Neural progenitor cell (in vitro differentiated cells): Measurements from ENCODE around the gene SYNDIG1L. TPM values are rescaled to one million over a fixed set of nuclear protein-coding genes. Genes with fewer than 3 reads are reported as not detected.

Experiments used
- DNase-seq: peaks from one replicate; pipeline ENCODE4 v3.0.0-alpha.2; 2016; ENCODE audit warnings: low spot score
- H2AFZ ChIP-seq: fragments of 200-600 bp; sonication (generic); replicated peaks from 2 replicates; pipeline ENCODE4 v1.6.1; 2016; ENCODE audit warnings: antibody characterized with exemption
- H3F3A ChIP-seq: fragments of 200-600 bp; sonication (generic); 2 replicates; pipeline ENCODE4 v1.6.1; 2016; ENCODE audit warnings: antibody characterized with exemption, low read depth
- H3K27ac ChIP-seq: fragments of 200-600 bp; sonication (generic); 2 replicates; pipeline ENCODE4 v1.5.1; 2016; ENCODE audit warnings: mild to moderate bottlenecking
- H3K27me3 ChIP-seq: fragments of 200-600 bp; sonication (generic); 2 replicates; pipeline ENCODE4 v1.6.1; 2016; ENCODE audit warnings: mild to moderate bottlenecking, moderate library complexity
- H3K36me3 ChIP-seq: fragments of 200-600 bp; sonication (generic); 2 replicates; pipeline ENCODE4 v1.5.1; 2016
- H3K4me1 ChIP-seq: fragments of 200-600 bp; sonication (generic); 2 replicates; pipeline ENCODE4 v1.6.1; 2016; ENCODE audit warnings: mixed run types
- H3K4me2 ChIP-seq: fragments of 200-600 bp; sonication (generic); 2 replicates; pipeline ENCODE4 v1.6.1; 2016
- H3K4me3 ChIP-seq: fragments of 200-600 bp; sonication (generic); 2 replicates; pipeline ENCODE4 v1.5.1; 2016
- H3K79me2 ChIP-seq: fragments of 200-600 bp; sonication (generic); 2 replicates; pipeline ENCODE4 v1.6.1; 2016; ENCODE audit warnings: low read depth
- H3K9ac ChIP-seq: fragments of 200-600 bp; sonication (generic); 2 replicates; pipeline ENCODE4 v1.6.1; 2016
- H3K9me3 ChIP-seq: fragments of 200-600 bp; sonication (generic); 2 replicates; pipeline ENCODE4 v1.5.1; 2016; ENCODE audit warnings: low read depth
- H4K20me1 ChIP-seq: fragments of 200-600 bp; sonication (generic); 2 replicates; pipeline ENCODE4 v1.6.1; 2016; ENCODE audit warnings: low read depth
- H3K27ac Mint-ChIP-seq: 3 replicates; pipeline ENCODE4 v1.8.0; 2021; ENCODE audit warnings: mixed read lengths
- H3K27me3 Mint-ChIP-seq: 2 replicates; pipeline ENCODE4 v1.8.0; 2022; ENCODE audit warnings: low read depth, mild to moderate bottlenecking, inconsistent platforms, moderate library complexity, mixed read lengths; ENCODE audit not compliant: insufficient read depth
- H3K36me3 Mint-ChIP-seq: 3 replicates; pipeline ENCODE4 v1.8.0; 2021; ENCODE audit warnings: mixed read lengths
- H3K4me1 Mint-ChIP-seq: 3 replicates; pipeline ENCODE4 v1.8.0; 2021; ENCODE audit warnings: mixed read lengths
- H3K4me3 Mint-ChIP-seq: 3 replicates; pipeline ENCODE4 v1.8.0; 2021; ENCODE audit warnings: mild to moderate bottlenecking, moderate library complexity, mixed read lengths
- H3K9me3 Mint-ChIP-seq: 3 replicates; pipeline ENCODE4 v1.8.0; 2020; ENCODE audit warnings: mixed read lengths
- EZH2 ChIP-seq: fragments of 200-600 bp; sonication (generic); IDR thresholded peaks from 2 replicates; pipeline ENCODE4 v1.6.1; 2017; ENCODE audit warnings: antibody characterized with exemption, mild to moderate bottlenecking, moderate library complexity
- EZH2phosphoT487 ChIP-seq: fragments of 200-600 bp; sonication (generic); IDR thresholded peaks from 2 replicates; pipeline ENCODE4 v1.6.1; 2017; ENCODE audit warnings: antibody characterized with exemption
- total RNA-seq: library from RNA; depleted of rRNA; stranded (reverse); fragments of >200 nt; gene quantifications from 2 replicates; pipeline ENCODE4 v1.2.3, GENCODE V29; 2015; ENCODE audit warnings: low replicate concordance
- TF ChIP-seq, protein P1 (sequence below): fragments of 200-600 bp; sonication (generic); IDR thresholded peaks from 2 replicates; pipeline ENCODE4 v1.5.1; 2017; ENCODE audit warnings: antibody characterized with exemption, mild to moderate bottlenecking

Gene SYNDIG1L
- total RNA-seq, 1 donor from 2014 or later: not detected

DNA sequence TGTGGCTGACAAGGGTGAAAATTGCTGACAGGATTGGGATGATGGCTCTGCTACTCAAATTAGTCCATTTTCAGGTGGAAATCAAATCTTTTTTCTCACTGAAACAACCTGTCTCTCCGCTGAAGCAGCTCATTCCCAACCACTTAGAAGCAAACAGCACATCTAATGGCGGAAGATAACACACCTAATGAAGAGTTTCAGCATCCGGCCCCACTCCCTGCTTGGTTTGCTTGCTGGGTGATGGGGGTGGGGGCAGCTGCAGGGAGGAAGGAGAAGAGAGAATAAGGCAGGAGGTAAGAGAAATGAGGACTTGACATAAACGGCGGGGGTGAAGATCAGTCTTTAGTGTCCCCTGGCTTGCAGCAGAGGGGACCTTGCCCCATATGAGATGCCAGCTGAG lies 4.0 kb downstream of the SYNDIG1L start:
- no peak for TF ChIP-seq EZH2
- TF ChIP-seq, protein P1, sequence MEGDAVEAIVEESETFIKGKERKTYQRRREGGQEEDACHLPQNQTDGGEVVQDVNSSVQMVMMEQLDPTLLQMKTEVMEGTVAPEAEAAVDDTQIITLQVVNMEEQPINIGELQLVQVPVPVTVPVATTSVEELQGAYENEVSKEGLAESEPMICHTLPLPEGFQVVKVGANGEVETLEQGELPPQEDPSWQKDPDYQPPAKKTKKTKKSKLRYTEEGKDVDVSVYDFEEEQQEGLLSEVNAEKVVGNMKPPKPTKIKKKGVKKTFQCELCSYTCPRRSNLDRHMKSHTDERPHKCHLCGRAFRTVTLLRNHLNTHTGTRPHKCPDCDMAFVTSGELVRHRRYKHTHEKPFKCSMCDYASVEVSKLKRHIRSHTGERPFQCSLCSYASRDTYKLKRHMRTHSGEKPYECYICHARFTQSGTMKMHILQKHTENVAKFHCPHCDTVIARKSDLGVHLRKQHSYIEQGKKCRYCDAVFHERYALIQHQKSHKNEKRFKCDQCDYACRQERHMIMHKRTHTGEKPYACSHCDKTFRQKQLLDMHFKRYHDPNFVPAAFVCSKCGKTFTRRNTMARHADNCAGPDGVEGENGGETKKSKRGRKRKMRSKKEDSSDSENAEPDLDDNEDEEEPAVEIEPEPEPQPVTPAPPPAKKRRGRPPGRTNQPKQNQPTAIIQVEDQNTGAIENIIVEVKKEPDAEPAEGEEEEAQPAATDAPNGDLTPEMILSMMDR: no peak
- Mint-ChIP-seq H3K9me3 (no peaks in the 10 kb centered on the region), H3K27ac (no peak overlapping the region)

GRCh38 chr14:74419086-74419485 lies 6.9 kb downstream of the SYNDIG1L start:
- Histone ChIP-seq H3K4me1 (peaks cover 48% of the 10 kb centered on the region), H3K4me3 (no peak overlapping the region), H3K79me2 (no peaks in the 10 kb centered on the region), H3K27ac (no peak overlapping the region), H2AFZ (no peak overlapping the region), H3K4me2 (peak overlapping the region; percentile 77), H3K9me3 (no peaks in the 10 kb centered on the region), H3K36me3 (no peaks in the 10 kb centered on the region), H3K27me3 (peaks cover 2% of the 10 kb centered on the region), H3F3A (peaks cover 44% of the 10 kb centered on the region), H3K9ac (no peak overlapping the region), H4K20me1 (no peaks in the 10 kb centered on the region)
- DNase-seq: no peak
- H3K27ac Mint-ChIP-seq: no peak overlapping the region
- TF ChIP-seq EZH2phosphoT487 (no peak), EZH2 (no peak)
- TF ChIP-seq, protein P1: no peak
- H3K4me3 Mint-ChIP-seq: no peak overlapping the region
- H3K36me3 Mint-ChIP-seq: no peaks in the 10 kb centered on the region
- peaks cover 9% of the 10 kb centered on the region for H3K27me3 Mint-ChIP-seq
- H3K4me1 Mint-ChIP-seq: peaks cover 13% of the 10 kb centered on the region
- H3K9me3 Mint-ChIP-seq: no peaks in the 10 kb centered on the region

More for the DNA sequence above, 4.0 kb downstream of the SYNDIG1L start:
- no peaks in the 10 kb centered on the region for H3K79me2 ChIP-seq
- peaks cover 3% of the 10 kb centered on the region for H3K4me1 Mint-ChIP-seq
- H3K9me3 ChIP-seq: no peaks in the 10 kb centered on the region
- no peak overlapping the region for H3K4me3 Mint-ChIP-seq
- peaks cover 40% of the 10 kb centered on the region for H3F3A ChIP-seq
- no peaks in the 10 kb centered on the region for H3K36me3 ChIP-seq
- peaks cover 21% of the 10 kb centered on the region for H3K27me3 Mint-ChIP-seq
- H4K20me1 ChIP-seq: peaks cover 13% of the 10 kb centered on the region
- no peak for DNase-seq
- H3K4me1 ChIP-seq: peaks cover 28% of the 10 kb centered on the region
- H3K36me3 Mint-ChIP-seq: no peaks in the 10 kb centered on the region
- H2AFZ ChIP-seq: no peak overlapping the region
- no peak overlapping the region for H3K9ac ChIP-seq
- no peak overlapping the region for H3K4me2 ChIP-seq
- H3K4me3 ChIP-seq: no peak overlapping the region
- no peak overlapping the region for H3K27ac ChIP-seq
- H3K27me3 ChIP-seq: peaks cover 29% of the 10 kb centered on the region

GRCh38 chr14:74418031-74418430 lies 8.0 kb downstream of the SYNDIG1L start:
- Histone ChIP-seq H3K36me3 (no peaks in the 10 kb centered on the region), H3K9me3 (no peaks in the 10 kb centered on the region), H3K9ac (no peak overlapping the region), H3F3A (peaks cover 48% of the 10 kb centered on the region), H3K4me3 (peak overlapping the region; percentile 29), H3K4me1 (peaks cover 59% of the 10 kb centered on the region), H2AFZ (no peak overlapping the region), H3K4me2 (peak overlapping the region; percentile 77), H4K20me1 (no peaks in the 10 kb centered on the region), H3K27ac (peak overlapping the region; percentile 89), H3K79me2 (no peaks in the 10 kb centered on the region), H3K27me3 (no peaks in the 10 kb centered on the region)
- H3K9me3 Mint-ChIP-seq: no peaks in the 10 kb centered on the region
- no peak overlapping the region for H3K4me3 Mint-ChIP-seq
- DNase-seq: peak; percentile 71
- H3K4me1 Mint-ChIP-seq: peaks cover 23% of the 10 kb centered on the region
- no peaks in the 10 kb centered on the region for H3K36me3 Mint-ChIP-seq
- TF ChIP-seq EZH2phosphoT487: no peak
- no peak for TF ChIP-seq EZH2
- TF ChIP-seq, protein P1: no peak
- no peak overlapping the region for H3K27ac Mint-ChIP-seq
- peaks cover 8% of the 10 kb centered on the region for H3K27me3 Mint-ChIP-seq
